Suprapubic skin (tissue), 3 donors: ENCODE results near the gene ZNF614.

Experiments
- CTCF ChIP-seq, 2 donors: fragments of 200-600 bp in 1 of 2; fragments of 450-650 bp in 1 of 2; sonication (generic) in 1 of 2; IDR thresholded peaks; one replicate each; pipeline ENCODE4 v1.5.1; 2016 to 2019; ENCODE audit warnings: antibody characterized with exemption in 2 of 2, mild to moderate bottlenecking in 1 of 2, moderate library complexity in 1 of 2
- POLR2AphosphoS5 ChIP-seq, 3 donors: sonication (generic); formaldehyde crosslinking; IDR thresholded peaks; one replicate each; pipeline ENCODE4 v1.6.1; 2017; ENCODE audit warnings: antibody characterized with exemption in 3 of 3

- no peak for TF ChIP-seq CTCF (IDR thresholded peaks at IDR 0.05)
- TF ChIP-seq POLR2AphosphoS5 (IDR thresholded peaks at IDR 0.05): peak in 1 of 3 donors; percentile 18
Observed at GRCh38 chr19:52007806-52008557, 20.2 kb downstream of the ZNF614 start, which contains the start of gene ZNF615.
